Stimulated activated CD4-positive, alpha-beta T cell treated with anti-CD3 and anti-CD28 coated beads, Interleukin-1b, Interleukin-23, amount 100 ng/mL, for 48 hours (primary cell): Measurements from ENCODE around the gene WWOX.
A peak's percentile ranks its signal among the peaks of the same experiment; 100 is the strongest.

ENCODE experiments used
- DNase-seq: peaks from one replicate; pipeline ENCODE4 v3.0.0-alpha.2; 2020

Gene WWOX

DNA sequence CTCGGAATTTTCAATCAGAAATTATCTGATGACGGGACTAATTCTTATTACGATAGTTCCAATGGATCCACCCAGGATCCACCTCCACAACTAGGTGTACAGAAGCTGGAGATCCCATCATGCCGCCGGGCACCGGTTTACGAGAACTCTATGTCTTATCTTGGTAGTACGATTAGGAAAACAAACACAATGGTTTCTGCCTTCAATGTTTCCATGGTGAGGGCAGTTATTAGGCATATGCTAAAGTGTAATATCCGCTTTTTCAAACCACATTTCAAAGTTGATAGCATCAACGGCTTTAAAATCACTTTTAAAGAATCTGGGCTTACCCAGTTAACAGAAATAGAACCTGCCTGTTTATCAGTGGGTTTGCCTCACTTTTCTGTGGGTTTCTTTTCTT is 795.4 kb downstream of the WWOX start:
- DNase-seq: peak; percentile 22

DNA sequence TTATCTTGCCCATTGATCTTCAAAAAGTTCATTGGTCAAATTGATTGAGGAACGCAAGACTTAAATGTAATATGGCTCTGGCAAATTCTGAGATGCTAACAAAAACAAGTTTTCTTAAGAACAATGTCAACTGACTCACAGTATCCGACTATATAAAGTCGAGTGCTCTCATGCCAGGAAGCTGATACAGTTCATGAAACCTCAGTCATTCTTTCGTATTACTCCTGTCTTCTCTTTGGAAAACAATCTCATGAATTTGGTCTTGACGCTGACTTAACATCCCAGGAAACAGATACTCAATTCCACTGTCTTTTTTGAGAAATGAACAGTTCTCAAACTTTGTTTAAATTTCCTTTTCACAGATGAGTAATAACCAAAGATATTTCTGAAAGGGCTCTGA is 796.2 kb downstream of the WWOX start:
- DNase-seq: no peak

DNA sequence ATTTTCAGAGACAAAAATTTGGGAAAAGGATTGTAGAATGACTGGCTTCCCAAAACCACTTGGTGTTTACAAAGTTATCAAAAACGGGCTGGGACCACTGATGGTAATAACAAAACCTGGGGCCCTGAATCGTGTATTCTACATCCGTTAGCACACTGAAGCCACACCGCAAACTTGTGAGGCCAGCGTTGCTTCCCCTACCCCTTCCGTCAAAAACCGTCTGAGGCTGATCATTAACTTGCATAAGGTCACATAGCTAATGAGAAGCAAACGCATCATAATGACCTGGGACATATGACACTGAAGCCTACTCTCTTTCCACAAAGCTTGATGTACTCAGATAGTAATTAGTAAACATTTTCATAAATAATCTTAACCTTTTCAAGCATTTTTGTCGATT is 796.8 kb downstream of the WWOX start:
- peak; percentile 44 for DNase-seq

DNA sequence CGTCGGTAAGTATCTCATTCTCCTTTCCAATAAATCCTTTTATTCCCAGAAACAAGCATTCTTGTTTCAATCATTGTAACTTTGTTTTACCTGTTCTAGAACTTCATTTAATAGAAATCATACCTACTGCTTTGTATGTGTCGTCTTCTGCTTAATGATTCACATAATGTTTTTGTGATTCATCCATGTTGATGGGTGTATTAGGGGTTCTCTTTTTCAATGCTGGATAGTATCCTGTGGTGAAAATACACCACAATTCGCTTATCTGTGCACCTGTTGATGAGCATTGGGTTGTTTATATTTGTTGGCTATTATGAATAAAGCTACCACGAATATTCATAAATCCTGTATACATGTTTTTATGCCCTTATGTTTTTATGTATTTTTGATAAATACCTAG is 797.8 kb downstream of the WWOX start:
- DNase-seq: no peak

DNA sequence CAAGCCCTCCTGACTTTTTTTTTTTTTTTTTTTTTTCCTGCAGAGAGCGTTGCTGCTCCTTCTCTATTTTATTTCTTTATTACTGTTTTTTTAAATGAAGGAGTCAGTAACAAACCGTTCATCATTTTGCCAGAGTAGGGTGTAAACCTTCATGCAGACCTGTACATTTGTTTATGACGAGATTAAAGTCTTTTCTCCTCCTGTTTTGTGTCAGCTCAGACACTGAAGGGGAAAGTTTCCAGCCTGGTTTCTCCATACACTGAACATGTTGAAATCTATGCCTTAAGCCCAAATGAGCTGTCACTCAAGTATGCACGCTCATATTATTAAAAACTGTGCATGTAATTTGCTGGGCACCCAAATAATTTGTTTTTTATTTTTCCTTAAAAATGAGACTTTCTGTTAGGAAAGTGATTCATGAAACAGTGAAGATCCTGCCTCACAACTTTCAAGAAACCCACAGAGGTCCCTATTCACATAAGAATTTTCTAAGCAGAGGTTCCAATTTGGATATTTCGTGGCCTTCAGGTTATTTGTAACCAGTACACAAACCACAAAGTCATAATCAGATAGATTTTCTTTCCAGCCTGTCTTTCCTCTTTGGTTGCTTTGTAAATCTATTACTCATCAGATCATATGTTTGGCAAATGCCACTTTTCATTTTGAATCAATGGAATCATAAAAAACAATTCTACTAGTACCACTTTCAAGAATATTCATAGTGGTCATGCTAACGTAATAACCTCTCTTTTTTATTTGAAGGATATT is 800.8 kb downstream of the WWOX start:
- DNase-seq: no peak

DNA sequence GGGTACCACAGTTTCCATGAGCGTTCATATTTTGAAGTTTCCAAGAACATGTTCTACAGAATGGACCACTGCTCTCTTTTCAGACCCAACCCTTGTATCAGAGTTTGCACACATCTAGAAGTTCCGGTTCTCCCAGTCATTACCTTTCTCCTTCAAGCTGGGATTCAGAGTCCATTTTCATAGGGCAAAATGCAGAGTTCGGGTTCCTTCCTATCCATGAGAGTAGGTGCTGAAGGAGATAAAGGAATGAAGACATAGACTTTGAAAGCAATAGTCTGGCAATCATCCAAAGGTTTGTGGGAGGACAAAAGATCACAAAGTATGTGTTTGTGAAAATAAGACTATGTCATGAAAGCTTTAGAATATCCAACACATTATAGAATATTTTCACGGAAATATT is 801.5 kb downstream of the WWOX start:
- DNase-seq: no peak

DNA sequence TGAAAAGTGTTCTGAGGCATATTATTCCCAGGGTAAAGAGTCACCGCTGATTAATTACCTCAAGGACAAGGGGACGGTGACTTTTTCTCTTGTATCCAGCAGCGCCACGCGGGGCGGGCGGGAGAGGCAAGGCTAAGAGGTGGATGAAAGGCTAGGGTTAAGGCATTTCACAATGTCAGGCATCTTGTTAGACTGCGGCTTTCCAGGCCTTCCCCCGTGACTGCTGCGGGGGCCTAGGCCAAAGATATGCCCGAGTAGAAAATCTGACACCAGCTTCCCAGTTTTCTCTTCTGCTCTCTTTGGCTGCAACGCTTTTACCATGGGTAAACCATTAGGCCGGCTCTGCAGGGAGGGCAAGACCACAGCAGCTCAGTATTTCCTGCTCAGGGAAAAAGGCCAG is 802.9 kb downstream of the WWOX start:
- DNase-seq: no peak

DNA sequence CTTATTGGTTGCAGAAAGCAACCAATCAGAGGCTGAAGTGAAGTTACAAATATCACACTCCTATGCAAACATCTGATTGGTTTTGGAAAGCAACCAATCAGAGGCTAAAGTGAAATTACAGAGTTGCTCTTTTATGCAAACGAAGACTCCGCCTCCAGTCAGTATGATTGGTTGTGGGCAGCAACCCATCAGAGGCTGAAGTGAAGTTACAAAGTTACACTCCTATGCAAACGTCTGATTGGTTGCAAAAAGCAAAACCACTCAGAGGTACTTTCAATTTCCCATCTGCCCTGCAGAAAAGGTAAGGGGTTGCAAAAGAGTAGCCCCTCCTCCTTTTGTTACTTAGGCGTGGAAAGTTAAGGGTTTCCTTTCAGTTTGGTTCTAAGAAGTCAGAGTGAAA is 803.8 kb downstream of the WWOX start:
- DNase-seq: no peak

DNA sequence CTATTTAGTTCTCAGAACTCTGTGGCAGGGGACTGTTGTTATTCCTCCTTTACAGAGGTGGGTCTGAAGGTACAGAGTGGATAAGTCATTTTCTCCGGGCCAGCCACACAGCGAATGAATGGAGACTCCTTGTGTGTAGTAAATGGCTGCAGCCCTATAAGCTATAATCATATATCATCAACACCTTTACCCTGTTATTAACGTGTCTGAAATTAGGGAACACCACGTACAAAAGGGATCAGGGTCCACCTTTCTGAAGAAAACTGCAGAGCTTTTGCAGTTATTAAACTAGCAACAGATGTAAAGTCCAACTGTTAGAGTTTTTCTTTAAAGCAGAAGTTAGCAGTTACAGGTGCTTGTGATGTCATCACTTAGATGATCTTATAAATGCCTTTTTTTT is 804.4 kb downstream of the WWOX start:
- no peak for DNase-seq

DNA sequence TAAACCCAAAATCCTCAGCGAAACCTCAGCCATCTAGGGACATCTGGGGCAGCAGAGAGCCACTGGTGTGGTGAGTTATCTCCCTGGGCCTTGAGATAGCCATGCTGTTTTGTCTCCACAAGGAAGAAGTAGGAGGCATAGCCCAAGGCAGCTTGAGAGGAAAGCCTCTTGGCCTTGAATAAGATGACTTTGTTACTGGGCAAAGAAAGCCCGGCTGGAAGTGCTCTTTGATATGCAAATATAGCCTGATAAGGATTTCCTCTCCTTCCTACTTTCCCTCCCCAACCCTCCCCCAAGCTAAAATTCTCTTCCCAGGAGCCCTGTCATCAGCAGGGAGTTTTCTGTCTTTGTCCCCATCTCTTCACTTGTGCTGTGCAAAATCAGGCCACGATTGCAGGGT is 806.7 kb downstream of the WWOX start:
- no peak for DNase-seq

DNA sequence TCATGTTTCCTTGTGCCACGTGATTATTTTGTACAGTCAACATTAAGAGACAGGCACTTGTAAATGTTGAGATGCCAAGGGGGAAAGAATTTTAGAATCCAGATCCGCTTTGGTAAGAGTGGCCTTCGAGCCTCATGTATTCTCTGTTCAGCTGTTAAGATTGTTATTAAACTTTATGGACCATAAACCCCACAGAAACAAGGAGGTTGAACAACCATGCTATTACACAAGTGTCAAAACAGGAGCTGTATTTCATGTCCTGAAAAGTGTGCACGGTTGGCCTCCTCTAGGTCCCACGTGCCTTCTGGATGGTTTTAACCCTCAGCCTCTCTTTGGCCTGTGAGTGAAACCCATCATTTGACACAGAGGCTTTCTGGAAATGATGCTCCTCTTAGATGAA is 809.8 kb downstream of the WWOX start:
- no peak for DNase-seq

DNA sequence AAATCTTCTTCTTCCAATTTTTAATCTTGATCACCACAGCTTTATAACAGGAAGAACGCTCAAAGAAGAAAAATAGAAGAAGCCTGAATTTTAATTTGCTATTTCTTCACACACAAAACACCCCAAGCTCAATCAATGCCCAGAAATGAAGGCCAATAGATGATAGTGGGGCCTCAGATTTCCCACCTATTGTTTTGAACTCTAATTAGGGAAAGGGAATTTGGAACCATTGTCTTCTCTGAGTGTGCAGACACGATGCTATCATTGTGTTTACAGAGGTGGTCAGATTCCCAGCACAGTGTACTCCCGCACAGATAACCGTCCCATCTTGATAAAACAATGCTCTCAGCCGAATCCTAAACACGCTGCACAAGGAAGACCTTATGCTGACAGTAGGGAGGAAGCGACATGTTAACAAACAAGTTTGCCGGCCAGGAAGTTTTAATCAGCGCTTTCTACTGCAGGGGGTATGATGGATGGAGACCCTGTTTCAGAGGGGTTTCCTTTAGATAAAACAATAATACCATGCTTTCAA is 816.4 kb downstream of the WWOX start:
- DNase-seq: no peak

DNA sequence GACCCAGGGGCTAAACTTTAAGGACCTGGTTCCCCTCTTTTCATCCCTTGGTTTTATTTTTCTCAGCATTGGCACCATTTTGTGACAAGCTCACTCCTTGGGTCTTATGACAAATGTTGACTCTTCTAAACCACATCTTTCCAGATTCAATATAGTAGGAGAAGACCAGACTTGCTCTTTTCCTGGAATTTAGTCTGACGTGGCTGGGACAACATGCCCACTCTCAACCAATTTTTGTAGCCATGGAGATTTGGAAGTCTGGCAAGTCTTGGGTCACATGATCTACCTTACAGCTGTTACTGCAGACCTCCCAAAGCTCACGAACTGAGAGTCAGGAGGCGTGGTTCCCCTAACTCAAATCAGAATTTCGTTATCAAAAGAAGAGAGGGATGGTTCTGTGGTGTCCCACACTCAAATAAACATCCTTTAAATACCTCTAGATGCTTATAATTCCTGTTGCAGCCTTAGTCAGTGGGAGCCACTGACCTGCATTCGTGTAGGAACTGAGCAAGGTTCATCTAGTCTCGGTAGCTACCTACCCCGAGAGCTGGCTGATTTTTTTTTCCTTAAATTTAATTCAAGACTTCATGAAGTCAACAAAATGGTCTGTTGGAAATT is 817.6 kb downstream of the WWOX start:
- DNase-seq: no peak

DNA sequence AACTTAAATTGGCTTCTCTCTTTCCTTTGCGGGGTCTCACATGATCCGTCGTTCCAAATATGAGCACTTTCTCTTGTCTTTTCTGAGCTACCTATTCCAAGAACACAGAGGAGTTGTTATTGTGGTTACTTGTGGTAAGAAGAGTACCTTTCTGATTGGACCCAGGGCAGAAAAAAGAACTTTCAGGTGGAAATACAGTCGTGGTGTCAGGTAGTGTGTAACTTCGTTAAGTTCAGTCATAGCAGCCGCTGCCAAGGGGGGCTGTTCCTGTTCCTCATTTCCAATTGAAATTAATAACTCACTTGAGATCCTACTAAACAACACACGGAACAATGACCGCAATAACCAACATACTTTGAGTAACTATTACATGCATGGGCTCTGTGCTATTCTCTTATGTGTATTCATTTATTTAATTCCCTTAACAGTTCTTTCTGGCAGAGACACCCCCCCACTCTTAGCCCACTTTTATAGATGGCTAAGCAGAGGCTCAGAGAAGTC is 819.4 kb downstream of the WWOX start:
- peak; percentile 22 for DNase-seq

DNA sequence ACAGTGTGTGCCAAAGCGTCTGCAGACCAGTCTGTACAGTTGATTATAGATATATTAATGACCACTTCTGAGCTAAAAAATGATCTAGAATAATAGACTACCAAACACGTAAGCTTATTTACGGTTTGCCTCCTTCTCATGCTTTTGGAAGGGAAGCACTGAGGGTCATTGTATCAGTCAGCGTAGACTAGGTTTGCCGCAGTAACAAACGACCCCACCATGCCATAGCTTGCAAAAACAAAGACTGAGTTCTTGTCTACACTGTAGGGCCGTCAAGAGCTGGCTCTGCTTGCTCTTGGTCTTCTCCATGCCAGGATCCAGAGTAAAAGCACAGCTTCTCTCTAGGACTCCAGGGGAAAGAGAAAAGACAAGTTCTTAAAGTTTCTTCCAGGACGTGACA is 820.4 kb downstream of the WWOX start:
- no peak for DNase-seq

DNA sequence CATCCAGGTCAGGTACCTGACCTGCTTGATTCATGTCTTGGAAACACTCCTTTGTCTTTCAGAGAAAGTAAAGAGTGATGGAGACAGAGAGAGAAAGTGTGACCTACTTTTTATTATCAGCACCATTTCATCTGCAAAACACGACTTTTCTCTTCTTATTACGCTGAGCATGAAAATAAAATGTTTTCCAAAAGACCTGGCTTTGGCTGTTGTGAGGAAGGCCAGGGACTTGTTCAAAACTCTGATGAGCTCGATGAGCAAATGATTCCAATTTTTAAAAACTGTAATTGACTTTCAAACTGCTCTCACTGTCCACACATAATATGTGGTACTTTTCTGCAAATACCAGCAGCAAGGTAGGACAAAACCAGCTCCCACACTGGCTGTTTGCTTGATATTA is 821.2 kb downstream of the WWOX start:
- no peak for DNase-seq

DNA sequence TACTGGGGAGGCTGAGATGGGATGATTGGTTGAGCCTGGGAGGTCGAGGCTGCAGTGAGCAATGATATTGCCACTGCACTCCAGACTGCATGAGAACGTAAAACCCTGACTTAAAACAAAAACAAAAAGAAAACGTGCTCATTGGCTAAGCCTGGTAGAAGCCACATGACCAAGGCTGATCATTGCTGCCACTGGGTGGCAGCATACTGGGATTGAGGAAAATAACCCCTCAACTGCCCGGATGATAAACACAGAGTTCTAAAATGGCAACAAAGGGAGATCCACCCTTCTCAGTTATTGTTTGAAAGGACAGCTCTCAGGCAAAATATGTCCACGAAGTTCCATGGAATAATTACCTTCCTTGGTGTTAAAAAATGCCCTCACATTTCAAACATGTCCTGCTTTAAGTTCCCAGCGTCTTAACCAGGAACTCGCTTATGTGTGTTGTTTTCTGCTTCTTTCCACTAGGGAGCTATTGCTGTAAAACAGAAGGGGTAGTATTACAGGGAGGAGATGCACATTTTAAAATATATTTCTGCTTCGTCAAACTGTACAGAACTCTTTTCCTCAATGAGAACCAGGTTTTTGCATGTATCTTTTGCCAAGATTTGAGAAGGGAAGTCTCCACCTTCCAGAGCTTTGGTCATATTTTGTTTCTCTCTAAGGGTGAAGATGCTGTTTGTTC is 825.8 kb downstream of the WWOX start:
- DNase-seq: peak; percentile 35

DNA sequence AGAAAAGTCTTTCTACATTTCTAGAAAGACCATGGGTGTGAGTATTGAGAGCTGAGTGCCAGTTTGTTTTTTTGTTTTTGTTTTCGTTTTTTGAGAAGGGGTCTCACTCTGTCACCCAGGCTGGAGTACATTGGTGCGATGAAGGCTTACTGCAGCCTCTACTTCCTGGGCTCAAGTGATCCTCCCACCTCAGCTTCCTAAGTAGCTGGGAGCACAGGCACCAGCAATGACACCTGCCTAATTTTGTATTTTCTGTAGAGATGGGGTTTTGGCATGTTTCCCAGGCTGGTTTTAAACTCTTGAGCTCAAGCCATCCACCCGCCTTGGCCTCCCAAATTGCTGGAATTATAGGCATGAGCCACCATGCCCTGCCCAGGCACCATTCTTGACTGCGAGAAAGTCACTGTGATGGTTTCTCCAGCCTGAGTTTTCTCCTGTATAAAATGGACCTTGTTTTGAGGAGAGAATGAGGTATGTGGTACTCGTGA is 827.3 kb downstream of the WWOX start:
- DNase-seq: no peak

DNA sequence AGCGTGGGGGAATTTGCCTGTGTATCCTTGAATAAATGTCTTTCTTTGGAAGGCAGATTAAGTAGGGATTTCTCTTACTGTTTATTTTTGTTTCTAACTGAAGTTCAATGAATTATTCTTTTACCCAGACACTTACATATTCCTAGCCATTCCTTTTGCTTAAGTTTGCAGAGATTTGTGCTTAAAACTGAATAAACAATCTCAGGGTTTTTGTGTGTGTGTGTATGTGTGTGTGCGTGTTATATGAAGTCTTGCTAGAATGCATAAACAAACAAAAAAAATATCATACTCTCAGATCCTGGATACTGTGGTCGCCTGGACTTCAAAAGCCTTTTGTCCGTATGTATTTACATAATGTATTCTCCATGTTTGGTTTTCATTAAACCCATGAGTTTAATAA is 828.3 kb downstream of the WWOX start:
- DNase-seq: no peak

DNA sequence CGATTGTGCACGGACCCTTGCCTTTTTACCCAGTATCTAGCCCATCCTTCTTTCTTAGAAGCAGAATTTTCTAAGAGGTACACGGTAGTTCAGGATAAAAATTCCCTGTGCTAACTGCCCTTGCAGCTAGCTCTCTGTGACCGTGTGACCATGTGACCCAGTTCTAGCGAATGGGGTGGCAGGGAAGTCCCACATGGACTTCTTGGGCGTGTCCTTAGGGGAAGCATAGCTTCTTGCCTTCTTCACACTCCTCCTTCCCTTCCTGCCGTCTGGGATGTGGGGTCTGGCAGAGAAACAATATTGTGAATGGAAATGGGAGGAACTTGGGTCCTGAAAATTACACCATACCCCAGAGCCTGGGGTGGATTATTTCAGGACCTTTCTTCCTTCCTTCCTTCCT is 830.4 kb downstream of the WWOX start:
- DNase-seq: no peak

DNA sequence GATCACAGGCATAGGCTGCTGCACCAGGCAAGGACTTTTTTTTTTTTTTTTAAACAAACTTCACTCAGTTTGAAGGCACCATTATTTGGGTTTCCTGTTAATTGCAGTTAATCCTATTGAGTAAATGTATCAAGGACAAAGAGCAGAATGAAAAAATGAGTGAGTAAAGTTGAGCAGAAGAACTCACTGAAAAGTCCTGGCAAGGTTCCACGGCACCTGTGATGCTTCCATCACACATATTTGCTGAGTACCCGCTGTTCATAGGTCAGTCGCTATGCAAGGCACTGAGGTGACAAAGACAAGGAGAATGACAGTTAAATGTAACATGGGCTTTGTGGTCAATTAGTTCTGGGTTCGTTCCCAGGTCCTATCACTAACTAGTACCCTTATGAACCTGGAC is 831.1 kb downstream of the WWOX start:
- no peak for DNase-seq

DNA sequence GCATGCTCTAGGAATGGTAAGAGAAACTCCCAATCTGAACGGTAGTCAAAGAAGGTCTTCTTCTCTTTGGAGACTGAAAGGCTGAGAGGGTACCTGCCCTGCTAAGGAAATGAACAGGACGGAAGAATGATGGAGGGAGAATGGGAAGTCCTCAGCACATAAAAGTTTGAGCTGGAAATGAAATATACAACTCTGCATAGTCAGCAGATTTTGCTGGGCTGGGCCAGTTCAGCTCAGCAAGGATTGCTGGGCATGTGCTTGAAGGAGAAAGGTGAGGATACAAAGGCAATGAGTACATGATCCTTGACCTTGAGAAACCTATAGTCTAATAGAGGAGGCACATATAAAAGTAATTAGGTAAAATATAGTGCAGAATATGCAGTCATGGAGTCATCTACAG is 831.8 kb downstream of the WWOX start:
- DNase-seq: no peak

DNA sequence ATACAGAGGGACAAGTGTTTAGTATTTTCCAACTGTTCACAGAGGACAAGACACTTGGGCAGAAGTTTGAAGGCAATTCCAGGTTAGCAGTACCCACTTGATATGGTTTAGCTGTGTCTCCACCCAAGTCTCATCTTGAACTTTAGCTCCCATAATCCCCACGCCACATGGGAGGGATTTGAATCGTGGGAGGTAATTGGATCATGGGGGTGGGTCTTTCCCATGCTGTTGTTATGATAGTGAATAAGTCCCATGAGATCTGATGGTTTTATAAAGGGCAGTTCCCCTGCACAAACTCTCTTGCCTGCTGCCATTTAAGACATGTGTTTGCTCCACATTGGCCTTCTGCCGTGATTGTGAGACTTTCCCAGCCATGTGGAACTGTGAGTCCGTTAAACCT is 832.2 kb downstream of the WWOX start:
- DNase-seq: no peak
